ENCODE measurements around the gene HCN4.

HCN4 gene

DNA sequence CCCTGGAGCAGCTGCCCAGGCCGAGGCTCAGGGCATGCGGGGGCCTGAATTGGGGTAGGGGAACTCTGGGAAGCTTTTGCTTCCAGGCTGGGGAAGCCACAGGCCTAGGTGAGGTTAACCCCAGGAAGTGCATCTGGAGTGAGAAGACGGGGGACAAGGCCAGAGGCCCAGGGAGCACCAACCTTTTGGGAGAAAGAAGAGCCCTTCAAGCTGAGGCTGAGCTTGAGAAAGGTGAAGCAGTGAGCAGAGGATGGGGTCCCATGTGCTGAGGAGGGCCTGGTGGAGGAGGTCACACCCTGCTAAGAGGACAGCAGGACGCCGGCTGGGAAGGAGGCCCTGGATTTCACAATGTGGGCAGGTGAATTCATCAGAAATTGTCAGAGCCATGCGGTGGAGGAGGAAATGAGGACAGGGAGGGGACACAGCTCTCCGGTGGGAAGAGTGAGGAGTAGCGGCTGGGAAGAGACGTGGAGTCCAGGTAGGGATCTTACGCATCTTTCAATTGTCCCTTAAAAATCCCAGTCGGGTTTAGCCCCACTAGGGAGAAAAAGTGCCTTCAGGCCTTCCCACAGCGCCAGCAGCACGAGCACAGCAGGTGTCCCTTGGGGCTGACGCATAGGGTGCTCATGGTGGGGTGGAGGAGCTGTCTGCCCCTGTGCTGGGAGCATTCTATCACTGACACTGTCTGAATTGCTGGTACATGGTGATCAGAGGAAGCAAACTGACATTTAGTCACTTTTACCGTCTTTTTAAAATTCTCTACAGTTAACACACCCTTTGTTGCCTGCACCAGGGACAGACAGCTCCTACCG lies 50.9 kb downstream of the HCN4 start:
- Histone ChIP-seq H2BK120ac (ENCODE audit: low read depth, low read length) (no peak overlapping the region), H3K4me2 (ENCODE audit: low read length) (no peak overlapping the region), H3K4me3 (ENCODE audit: low read length) (no peak overlapping the region), H3K23ac (ENCODE audit: low read length) (no peak overlapping the region), H3K18ac (ENCODE audit: low read length) (no peak overlapping the region), H2AK5ac (ENCODE audit: low read length) (no peak overlapping the region), H3K79me1 (ENCODE audit: low read length) (no peaks in the 10 kb centered on the region), H3K4me1 (ENCODE audit: control insufficient read depth, low read depth, low read length) (no peaks in the 10 kb centered on the region), H3K79me2 (ENCODE audit: control insufficient read depth, insufficient read depth, low read length) (no peaks in the 10 kb centered on the region), H4K5ac (ENCODE audit: low read length) (no peak overlapping the region), H3K4ac (ENCODE audit: low read depth, low read length) (no peak overlapping the region), H2BK15ac (replicated peaks; ENCODE audit: low read depth) (no peak overlapping the region), H3K27ac (ENCODE audit: low read depth, low read length) (no peak overlapping the region), H3K9ac (ENCODE audit: low read length) (no peak overlapping the region), H3K36me3 (ENCODE audit: control insufficient read depth, insufficient read depth, low read length) (no peaks in the 10 kb centered on the region), H4K8ac (ENCODE audit: low read depth, low read length) (no peak overlapping the region), H3K56ac (ENCODE audit: low read length) (no peak overlapping the region), H3K27me3 (ENCODE audit: insufficient read depth, low read length, poor library complexity) (no peaks in the 10 kb centered on the region), H2BK5ac (ENCODE audit: low read length) (no peak overlapping the region)
- no peak for DNase-seq
- no CpG with 5 or more reads among the region's 16 CpGs for WGBS (ENCODE audit: extremely low coverage, insufficient coverage, low lambda C conversion rate)

DNA sequence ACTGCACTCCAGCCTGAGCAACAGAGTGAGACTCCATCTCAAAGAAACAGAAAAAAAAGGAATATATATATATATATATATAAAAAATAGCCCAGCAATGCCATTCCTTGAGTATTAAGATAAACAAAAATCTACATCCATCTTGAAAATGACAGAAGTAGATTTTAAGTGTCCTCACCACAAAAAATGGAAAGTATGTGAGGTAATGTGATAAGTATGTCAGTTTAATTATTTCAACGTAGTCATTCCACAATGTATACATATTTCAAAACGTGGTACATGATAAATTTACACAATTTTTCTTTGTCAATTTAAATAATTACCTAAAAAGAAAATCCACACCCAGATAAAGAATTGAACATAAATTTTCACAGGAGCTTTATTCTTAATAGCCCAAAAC lies 54.9 kb downstream of the HCN4 start:
- H3K4me3 ChIP-seq (ENCODE audit: low read length) = no peak overlapping the region
- H3K79me1 ChIP-seq (ENCODE audit: low read length) = no peaks in the 10 kb centered on the region
- H2BK5ac ChIP-seq (ENCODE audit: low read length) = no peak overlapping the region
- H3K56ac ChIP-seq (ENCODE audit: low read length) = no peak overlapping the region
- no CpG with 5 or more reads among the region's 2 CpGs for WGBS (ENCODE audit: extremely low coverage, insufficient coverage, low lambda C conversion rate)
- no peak overlapping the region for H3K27ac ChIP-seq (ENCODE audit: low read depth, low read length)
- H4K5ac ChIP-seq (ENCODE audit: low read length) = no peak overlapping the region
- no peaks in the 10 kb centered on the region for H3K79me2 ChIP-seq (ENCODE audit: control insufficient read depth, insufficient read depth, low read length)
- no peak overlapping the region for H3K18ac ChIP-seq (ENCODE audit: low read length)
- no peaks in the 10 kb centered on the region for H3K27me3 ChIP-seq (ENCODE audit: insufficient read depth, low read length, poor library complexity)
- H2AK5ac ChIP-seq (ENCODE audit: low read length) = no peak overlapping the region
- no peaks in the 10 kb centered on the region for H3K36me3 ChIP-seq (ENCODE audit: control insufficient read depth, insufficient read depth, low read length)
- no peak overlapping the region for H2BK120ac ChIP-seq (ENCODE audit: low read depth, low read length)
- no peak overlapping the region for H2BK15ac ChIP-seq (replicated peaks; ENCODE audit: low read depth)
- H3K4me2 ChIP-seq (ENCODE audit: low read length) = no peak overlapping the region
- no peak for DNase-seq
- no peak overlapping the region for H3K4ac ChIP-seq (ENCODE audit: low read depth, low read length)
- no peak overlapping the region for H3K23ac ChIP-seq (ENCODE audit: low read length)
- H4K8ac ChIP-seq (ENCODE audit: low read depth, low read length) = no peak overlapping the region
- H3K4me1 ChIP-seq (ENCODE audit: control insufficient read depth, low read depth, low read length) = no peaks in the 10 kb centered on the region
- no peak overlapping the region for H3K9ac ChIP-seq (ENCODE audit: low read length)

DNA sequence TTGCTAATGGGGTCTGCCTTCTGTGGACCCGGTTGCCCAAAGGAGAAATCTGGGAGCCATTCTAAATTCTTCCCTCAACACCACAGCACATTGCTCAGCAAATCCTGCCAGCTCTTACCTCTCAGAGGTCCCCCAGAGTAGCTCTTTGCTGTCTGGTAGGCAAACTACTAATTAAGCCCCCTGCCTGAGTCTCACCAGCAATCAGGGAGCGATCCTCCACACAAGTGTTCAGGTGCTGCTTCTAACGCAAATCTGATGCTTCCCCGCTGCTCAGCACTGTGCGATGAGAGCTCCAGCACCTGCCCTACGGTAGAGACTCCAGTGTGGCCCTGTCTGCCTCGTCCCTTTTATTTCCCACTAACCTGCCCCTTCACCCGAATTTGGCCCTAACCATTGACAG lies 60.5 kb downstream of the HCN4 start:
- no peak for DNase-seq
- no peak overlapping the region for H3K27ac ChIP-seq (ENCODE audit: low read depth, low read length)
- no peak overlapping the region for H3K18ac ChIP-seq (ENCODE audit: low read length)
- no peak overlapping the region for H4K8ac ChIP-seq (ENCODE audit: low read depth, low read length)
- H4K5ac ChIP-seq (ENCODE audit: low read length) = no peak overlapping the region
- H3K4me1 ChIP-seq (ENCODE audit: control insufficient read depth, low read depth, low read length) = no peaks in the 10 kb centered on the region
- WGBS (ENCODE audit: extremely low coverage, insufficient coverage, low lambda C conversion rate) = no CpG with 5 or more reads among the region's 8 CpGs
- H2BK5ac ChIP-seq (ENCODE audit: low read length) = no peak overlapping the region
- H3K79me2 ChIP-seq (ENCODE audit: control insufficient read depth, insufficient read depth, low read length) = no peaks in the 10 kb centered on the region
- H3K27me3 ChIP-seq (ENCODE audit: insufficient read depth, low read length, poor library complexity) = no peaks in the 10 kb centered on the region
- no peak overlapping the region for H2BK15ac ChIP-seq (replicated peaks; ENCODE audit: low read depth)
- no peak overlapping the region for H2AK5ac ChIP-seq (ENCODE audit: low read length)
- H3K4me2 ChIP-seq (ENCODE audit: low read length) = no peak overlapping the region
- no peak overlapping the region for H3K56ac ChIP-seq (ENCODE audit: low read length)
- peaks cover 3% of the 10 kb centered on the region for H3K36me3 ChIP-seq (ENCODE audit: control insufficient read depth, insufficient read depth, low read length)
- H3K79me1 ChIP-seq (ENCODE audit: low read length) = no peaks in the 10 kb centered on the region
- no peak overlapping the region for H3K9ac ChIP-seq (ENCODE audit: low read length)
- no peak overlapping the region for H2BK120ac ChIP-seq (ENCODE audit: low read depth, low read length)
- no peak overlapping the region for H3K23ac ChIP-seq (ENCODE audit: low read length)
- no peak overlapping the region for H3K4ac ChIP-seq (ENCODE audit: low read depth, low read length)
- H3K4me3 ChIP-seq (ENCODE audit: low read length) = no peak overlapping the region

DNA sequence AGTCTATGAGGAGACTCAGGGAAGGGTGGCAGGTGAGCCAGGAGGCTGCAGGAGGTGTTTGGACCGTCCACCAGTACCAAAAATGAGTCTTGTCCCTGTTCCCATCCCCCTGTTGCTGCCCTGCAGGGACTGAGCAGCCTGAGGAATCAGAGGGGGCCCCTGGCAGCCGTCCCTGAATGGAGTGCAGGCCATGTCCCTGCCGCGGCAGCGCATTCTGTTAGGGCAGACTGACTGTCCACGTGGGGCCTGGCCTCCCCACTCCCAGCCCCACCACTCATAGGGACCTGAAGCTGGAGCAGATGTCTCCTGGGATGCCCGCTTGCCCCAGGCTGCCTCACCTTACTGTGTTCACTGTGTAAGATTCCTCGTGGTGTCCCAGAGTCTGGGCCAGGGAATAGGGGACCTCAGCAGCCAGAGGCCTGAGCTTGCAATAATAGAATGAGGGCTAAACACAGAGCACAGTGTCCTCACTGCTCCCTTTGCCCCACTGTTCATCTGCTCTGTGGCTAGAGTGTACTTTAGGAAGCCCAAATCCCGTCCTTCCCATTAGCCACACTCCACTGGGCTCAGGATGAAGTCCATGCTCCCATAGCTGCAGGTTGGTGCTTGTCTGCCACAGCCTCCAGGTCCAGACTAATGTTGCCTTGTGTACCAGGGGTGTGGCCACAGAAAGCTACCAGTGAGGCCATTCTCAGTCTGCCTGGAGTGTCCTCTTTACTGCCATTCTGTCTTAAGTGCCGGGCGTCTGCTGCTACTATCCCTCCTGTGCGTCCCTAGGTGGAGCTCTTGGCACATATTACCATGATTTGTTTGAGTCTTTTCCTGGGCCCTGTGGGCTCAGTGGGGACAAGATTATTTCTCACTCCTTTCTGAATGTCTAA lies 63.2 kb downstream of the HCN4 start:
- Histone ChIP-seq H4K8ac (ENCODE audit: low read depth, low read length) (no peak overlapping the region), H3K4me1 (ENCODE audit: control insufficient read depth, low read depth, low read length) (no peaks in the 10 kb centered on the region), H3K27ac (ENCODE audit: low read depth, low read length) (no peak overlapping the region), H3K79me2 (ENCODE audit: control insufficient read depth, insufficient read depth, low read length) (no peaks in the 10 kb centered on the region), H2BK120ac (ENCODE audit: low read depth, low read length) (no peak overlapping the region), H3K56ac (ENCODE audit: low read length) (no peak overlapping the region), H3K18ac (ENCODE audit: low read length) (no peak overlapping the region), H3K9ac (ENCODE audit: low read length) (no peak overlapping the region), H3K27me3 (ENCODE audit: insufficient read depth, low read length, poor library complexity) (no peaks in the 10 kb centered on the region), H3K4ac (ENCODE audit: low read depth, low read length) (no peak overlapping the region), H3K79me1 (ENCODE audit: low read length) (no peaks in the 10 kb centered on the region), H3K4me2 (ENCODE audit: low read length) (no peak overlapping the region), H2BK15ac (replicated peaks; ENCODE audit: low read depth) (no peak overlapping the region), H3K4me3 (ENCODE audit: low read length) (no peak overlapping the region), H3K23ac (ENCODE audit: low read length) (no peak overlapping the region), H4K5ac (ENCODE audit: low read length) (no peak overlapping the region), H2AK5ac (ENCODE audit: low read length) (no peak overlapping the region), H3K36me3 (ENCODE audit: control insufficient read depth, insufficient read depth, low read length) (peaks cover 6% of the 10 kb centered on the region), H2BK5ac (ENCODE audit: low read length) (no peak overlapping the region)
- peak; percentile 88 for DNase-seq
- WGBS (ENCODE audit: extremely low coverage, insufficient coverage, low lambda C conversion rate) = no CpG with 5 or more reads among the region's 12 CpGs

DNA sequence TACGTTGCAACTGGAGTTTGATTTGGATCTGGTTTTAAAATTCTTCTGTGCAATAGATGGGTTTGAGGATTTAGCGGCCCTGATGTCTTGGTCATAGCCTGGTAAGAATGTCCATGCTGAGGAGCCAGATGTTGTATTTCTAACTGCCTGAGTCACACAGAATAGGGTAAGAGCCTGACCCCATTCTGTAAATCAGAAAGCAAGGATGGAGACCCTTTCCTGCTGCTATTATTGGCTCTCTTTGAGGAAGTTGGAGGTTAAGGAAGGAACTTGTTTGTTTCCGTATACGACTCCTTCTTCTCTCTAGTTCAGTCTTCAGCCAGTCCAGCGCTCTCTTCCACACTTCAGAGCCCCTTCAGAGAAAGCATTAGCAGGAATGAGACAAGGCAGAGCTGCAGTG lies 65.1 kb downstream of the HCN4 start:
- Histone ChIP-seq H3K9ac (ENCODE audit: low read length) (no peak overlapping the region), H4K5ac (ENCODE audit: low read length) (no peak overlapping the region), H3K4me1 (ENCODE audit: control insufficient read depth, low read depth, low read length) (no peaks in the 10 kb centered on the region), H3K4ac (ENCODE audit: low read depth, low read length) (no peak overlapping the region), H4K8ac (ENCODE audit: low read depth, low read length) (no peak overlapping the region), H2AK5ac (ENCODE audit: low read length) (no peak overlapping the region), H3K18ac (ENCODE audit: low read length) (no peak overlapping the region), H3K27ac (ENCODE audit: low read depth, low read length) (no peak overlapping the region), H2BK120ac (ENCODE audit: low read depth, low read length) (no peak overlapping the region), H3K79me1 (ENCODE audit: low read length) (no peaks in the 10 kb centered on the region), H3K56ac (ENCODE audit: low read length) (no peak overlapping the region), H3K36me3 (ENCODE audit: control insufficient read depth, insufficient read depth, low read length) (peaks cover 6% of the 10 kb centered on the region), H2BK5ac (ENCODE audit: low read length) (no peak overlapping the region), H3K23ac (ENCODE audit: low read length) (no peak overlapping the region), H3K79me2 (ENCODE audit: control insufficient read depth, insufficient read depth, low read length) (no peaks in the 10 kb centered on the region), H3K4me3 (ENCODE audit: low read length) (no peak overlapping the region), H2BK15ac (replicated peaks; ENCODE audit: low read depth) (no peak overlapping the region), H3K4me2 (ENCODE audit: low read length) (no peak overlapping the region), H3K27me3 (ENCODE audit: insufficient read depth, low read length, poor library complexity) (no peaks in the 10 kb centered on the region)
- WGBS (ENCODE audit: extremely low coverage, insufficient coverage, low lambda C conversion rate) = no CpG with 5 or more reads among the region's 5 CpGs
- no peak for DNase-seq

Measured in mesendoderm (in vitro differentiated cells).